ENCODE results near the gene RAC3. TPM values are rescaled to one million over a fixed set of nuclear protein-coding genes. Genes with fewer than 3 reads are reported as not detected.
"Not testable (repeated sequence)": the region's sequence is repeated elsewhere in the genome, so short reads cannot be mapped to it uniquely, and the experiment has no call there.

RAC3 gene
- total RNA-seq, 1 donor from 2014 or later: 7.7 TPM

DNA sequence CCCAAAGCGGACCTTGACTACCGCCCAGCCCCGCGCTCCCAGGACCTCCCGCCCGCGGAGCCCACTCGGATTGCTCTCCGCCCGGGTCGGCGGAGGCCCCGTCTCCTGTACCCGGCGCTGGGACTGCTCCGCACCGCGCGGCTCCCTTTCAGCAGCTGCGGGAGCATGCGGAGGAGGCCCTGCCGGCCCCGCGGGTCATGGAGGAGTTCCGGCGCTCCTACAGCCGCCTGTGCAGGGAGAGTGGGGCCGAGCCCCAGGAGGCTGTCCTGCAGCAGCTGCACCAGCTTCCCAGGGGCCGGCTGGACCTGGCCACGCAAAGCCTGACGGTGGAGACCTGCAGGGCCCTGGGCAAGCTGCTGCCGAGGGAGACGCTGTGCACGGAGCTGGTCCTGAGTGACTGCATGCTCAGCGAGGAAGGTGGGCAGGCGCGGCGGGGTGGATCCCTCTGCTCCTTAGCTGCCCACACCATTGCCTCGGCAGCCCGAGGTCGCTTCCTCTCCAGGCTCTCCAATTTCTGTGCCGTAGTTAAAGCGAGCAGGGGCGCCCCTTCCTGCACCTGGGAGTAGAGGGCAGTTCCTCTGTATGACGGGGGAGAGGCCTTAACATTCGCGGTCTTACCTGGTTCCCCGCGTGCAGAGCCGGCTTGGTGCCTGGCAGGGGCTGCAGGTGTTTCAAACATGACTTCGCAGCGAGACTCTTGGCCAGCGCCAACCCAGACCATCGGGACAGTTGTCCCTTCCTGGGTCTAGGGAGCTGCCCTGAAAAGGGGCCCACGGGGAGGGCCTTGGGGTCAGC lies 7.8 kb upstream of the RAC3 start:
- DNase-seq (ENCODE audit: low read depth): no peak

DNA sequence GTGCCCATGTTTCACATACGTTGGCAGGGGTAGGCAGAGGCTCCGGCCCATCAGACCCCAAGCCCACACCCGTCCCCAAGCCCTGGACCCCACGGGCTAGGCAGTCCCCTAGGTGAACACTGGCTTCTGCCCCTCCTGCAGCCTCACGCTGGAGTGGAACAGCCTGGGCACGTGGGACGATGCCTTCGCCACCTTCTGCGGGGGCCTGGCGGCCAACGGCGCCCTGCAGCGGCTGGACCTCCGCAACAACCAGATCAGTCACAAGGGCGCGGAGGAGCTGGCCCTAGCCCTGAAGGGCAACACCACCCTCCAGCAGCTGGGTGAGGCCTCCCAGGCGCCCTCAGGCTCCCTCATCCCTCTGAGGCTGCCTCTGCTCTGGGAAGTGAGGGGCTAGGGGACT lies 6.6 kb upstream of the RAC3 start:
- DNase-seq (ENCODE audit: low read depth): no peak

DNA sequence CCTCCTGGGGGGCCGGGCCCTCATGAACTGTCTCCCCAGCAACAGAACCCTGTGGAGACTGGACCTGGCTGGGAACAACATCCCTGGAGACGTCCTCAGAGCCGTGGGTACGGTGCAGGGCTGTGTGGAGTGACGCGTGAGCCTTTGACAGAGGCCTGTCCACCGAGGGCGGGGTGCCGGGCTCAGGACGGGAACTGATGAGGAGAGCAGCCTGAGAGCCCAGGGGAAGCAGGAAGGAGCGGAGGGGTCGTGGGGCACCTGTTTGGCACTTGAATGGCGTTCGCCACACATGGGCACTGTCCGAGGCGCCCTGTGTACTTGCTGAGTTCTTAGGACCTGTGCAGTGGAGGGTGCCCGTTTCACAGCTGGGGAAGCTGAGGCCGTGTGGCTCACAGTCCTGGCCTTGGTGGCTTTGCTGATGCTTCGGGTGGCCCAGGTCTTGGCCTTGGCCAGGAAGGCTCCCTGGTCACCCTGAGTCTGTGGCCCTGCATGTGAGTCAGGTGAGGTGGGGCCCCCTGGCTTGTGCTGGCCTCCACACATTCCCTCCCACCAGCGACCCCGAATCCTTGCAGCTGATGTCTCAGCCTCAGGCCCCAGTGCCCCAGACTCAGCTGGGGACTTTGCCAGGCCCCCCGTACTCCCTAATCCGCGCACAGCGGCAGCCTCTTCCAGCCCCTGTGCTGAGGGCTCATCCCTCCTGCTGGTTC lies 5.9 kb upstream of the RAC3 start:
- DNase-seq (ENCODE audit: low read depth): no peak

DNA sequence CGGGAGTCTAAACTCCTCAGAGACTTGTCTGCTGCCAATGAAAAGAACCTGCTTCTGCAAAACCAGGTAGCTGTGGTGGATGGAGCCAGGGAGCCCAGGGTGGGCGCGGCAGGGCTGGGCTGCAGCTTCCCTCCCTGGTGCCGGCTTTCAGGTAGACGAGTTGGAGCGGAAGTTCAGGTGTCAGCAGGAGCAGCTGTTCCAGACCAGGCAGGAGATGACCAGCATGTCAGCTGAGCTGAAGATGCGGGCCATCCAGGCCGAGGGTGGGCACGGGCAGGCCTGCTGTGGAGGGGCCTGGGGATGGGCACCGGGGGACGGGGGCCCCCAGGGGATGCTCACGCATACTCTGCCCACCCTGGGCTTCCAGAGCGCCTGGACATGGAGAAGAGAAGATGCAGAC lies 3.2 kb upstream of the RAC3 start:
- DNase-seq (ENCODE audit: low read depth): no peak

DNA sequence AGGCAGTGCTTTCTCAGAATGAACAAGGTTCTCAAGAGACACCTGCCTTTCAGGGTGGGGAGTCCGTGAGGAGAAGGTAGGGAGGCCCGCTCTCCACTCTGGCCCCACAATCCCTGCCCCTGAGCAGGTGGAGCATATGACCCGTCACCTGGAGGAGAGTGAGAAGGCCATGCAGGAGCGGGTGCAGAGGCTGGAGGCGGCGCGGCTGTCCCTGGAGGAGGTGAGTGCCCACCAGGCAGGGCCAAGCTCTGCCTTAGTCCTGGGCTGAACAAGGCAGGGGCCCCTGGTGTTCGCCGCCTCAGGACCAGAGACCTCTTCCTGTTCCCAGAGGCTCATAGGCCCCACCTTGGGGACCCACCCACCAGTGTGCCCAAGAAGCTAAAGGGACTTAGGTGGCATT lies 2.5 kb upstream of the RAC3 start:
- no peak for DNase-seq (ENCODE audit: low read depth)

DNA sequence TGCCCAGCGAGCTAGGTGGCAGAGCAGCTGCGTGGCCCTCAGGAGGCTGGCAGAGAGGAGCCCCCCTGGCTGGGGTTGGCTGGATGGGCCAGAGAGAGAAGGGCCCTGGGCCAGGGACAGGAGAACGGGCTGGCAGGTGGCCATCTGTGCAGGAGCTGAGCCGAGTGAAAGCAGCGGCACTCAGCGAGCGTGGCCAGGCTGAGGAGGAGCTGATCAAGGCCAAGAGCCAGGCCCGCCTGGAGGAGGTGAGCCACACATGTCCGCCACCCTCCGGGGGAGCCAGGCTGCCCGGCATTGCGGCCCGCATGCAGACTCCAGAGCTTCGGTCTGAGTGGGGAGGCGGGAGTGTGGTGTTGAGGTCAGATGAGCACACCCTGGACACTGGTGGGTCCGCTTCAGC lies 2.1 kb upstream of the RAC3 start:
- no peak for DNase-seq (ENCODE audit: low read depth)

DNA sequence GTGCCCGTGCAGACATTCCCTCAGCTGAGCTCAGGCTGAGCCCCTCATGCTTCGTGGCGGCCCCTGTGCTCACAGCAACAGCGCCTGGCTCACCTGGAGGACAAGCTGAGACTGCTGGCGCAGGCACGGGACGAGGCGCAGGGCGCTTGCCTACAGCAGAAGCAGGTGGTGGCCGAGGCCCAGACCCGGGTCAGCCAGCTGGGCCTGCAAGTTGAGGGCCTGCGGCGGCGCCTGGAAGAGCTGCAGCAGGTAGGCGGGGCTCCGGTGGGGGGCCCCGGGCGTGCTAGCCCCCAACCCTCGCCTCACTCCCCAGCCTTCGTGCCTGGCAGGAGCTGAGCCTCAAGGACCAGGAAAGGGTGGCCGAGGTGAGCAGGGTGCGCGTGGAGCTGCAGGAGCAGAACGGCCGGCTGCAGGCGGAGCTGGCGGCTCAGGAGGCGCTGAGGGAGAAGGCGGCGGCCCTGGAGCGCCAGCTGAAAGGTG lies 1.4 kb upstream of the RAC3 start:
- no peak for DNase-seq (ENCODE audit: low read depth)

DNA sequence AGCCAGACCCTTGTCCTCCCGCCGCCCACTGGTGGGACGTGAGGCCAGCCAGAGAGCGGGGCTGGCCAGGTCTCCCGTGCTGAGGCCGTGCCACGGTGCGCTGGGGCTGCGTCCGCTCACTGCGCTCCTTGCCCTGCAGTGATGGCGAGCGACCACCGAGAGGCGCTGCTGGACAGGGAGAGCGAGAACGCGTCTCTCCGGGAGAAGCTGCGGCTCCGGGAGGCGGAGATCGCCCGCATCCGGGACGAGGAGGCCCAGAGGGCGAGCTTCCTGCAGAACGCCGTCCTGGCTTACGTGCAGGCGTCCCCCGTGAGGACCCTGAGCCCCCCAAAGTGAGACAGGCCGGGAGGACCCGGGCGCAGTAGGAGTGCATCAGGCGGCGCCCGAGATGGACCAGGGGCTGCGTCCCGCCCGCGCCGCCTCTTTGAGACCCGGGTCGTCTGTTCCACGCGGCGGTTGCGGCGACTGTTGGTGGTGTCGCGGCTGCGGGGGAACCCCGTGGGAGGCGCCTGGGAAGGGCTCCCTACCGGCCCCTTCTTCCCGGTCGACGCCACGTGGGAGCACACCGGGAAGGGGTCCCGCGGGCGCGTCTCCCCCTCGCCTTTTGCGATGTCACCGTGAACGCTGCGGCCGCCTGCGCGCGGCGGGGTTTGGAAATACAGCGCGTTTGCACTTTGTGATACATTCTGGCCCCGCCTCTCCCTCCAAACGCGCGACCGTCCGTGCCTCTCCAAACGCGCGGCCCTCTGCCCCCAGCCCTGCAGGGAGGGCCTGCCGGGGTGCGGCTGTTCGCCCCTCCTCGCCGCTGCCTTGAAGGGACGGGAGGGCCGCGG lies 792 bp upstream of the RAC3 start:
- DNase-seq (ENCODE audit: low read depth): peak; percentile 57

DNA sequence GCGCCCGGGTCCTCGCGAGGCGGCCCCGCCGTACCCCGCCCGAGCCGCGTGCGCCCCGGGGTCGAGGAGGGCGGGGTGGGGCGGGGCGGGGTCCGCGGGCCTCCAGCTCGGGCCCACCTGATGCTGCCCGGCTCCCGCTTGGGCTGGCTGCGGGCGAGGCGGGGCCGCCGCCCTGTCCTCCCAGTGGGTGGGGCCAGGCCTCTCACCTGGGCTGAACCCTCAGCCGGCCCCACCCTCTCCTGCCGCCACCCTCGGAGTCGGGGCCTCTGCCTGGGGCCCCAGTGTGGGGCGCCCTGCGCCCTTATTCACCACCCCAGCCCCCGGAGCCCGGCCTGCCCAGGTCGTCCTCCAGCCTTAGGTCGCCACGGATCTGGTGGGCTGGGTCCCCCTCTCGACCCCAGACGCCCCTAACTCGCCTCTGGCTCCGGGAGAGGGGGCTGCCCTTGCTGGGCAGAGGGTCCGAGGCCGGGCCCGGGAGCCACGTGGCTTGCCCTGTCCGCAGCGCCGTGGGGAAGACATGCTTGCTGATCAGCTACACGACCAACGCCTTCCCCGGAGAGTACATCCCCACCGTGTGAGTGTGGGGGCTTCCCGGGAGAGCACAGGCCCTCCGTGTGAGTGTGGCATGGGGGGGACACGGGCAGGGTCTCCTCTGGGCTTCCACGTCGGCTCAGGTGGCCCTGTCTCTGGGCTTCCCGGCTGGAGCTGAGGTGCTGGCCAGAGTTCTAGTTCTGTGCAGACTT lies 578 bp downstream of the RAC3 start:
- no peak for DNase-seq (ENCODE audit: low read depth)

DNA sequence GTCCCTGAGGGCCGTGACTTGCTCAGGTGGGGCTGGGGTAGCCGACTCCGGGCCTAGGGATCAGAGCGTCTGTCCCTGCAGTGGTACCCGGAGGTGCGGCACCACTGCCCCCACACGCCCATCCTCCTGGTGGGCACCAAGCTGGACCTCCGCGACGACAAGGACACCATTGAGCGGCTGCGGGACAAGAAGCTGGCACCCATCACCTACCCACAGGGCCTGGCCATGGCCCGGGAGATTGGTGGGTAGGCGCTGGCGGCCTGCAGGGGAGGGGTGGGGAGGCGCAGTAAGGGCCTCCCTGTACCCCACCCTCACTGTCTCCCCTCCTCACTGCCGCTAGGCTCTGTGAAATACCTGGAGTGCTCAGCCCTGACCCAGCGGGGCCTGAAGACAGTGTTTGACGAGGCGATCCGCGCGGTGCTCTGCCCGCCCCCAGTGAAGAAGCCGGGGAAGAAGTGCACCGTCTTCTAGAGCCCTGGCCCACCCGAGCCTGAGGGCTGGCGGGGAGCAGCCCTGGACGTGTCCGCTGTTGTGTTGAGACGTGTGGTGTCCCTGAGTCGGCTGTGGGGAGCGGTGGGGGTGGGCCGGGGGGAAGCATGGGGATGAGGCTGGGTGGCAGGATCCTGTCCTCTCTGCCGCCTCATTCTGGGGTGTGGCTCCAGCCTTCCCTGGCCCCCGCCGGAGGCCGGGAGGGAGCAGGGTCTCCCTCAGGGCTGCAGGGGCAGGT lies 2.0 kb downstream of the RAC3 start:
- DNase-seq (ENCODE audit: low read depth): no peak

DNA sequence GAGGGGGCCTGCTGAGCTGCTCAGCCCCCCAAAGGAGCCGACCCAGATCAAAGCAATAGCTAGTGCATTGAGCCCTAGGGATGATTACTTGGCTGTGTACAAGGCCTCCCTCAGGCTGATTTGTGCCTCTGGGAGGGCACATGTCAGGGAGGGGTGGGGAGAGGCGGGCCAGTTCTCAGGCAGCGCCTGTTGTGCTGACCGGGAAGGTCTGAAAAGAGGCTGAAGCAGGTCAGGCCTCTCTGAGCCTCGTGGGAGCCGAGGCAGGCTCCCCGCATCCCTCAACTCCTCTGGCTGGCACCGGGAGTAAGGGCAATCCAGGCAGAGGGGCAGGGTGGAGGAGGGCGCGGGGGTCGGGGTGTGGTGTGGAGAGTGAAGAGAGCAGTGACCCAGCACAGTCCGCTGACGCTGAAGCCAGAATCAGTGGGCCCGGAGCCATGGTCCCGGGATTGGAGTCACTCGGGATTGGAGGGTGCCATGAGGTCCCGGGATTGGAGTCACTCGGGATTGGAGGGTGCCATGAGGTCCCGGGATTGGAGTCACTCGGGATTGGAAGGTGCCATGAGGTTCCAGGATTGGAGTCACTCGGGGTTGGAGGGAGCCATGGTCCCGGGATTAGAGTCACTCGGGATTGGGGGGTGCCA lies 3.0 kb downstream of the RAC3 start:
- no peak for DNase-seq (ENCODE audit: low read depth)

DNA sequence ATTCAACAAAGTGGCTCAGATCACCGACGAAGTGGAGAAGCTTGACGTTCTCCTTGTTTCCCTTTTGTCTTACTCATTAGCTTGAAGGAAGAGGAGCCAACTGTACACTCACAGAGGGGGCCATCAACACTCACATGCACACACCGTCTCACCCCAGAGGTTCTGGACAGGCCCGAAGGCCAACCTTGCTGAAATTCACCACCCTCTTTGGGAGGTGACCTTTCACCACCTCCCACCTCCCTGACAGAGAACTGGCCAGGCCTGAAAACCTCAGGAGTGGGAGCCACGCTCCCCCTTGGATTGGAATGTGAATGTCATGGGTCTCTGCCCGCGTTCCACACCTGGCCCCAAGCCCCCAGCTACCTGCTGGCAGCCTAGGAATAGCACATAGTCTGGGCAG lies 4.0 kb downstream of the RAC3 start:
- DNase-seq (ENCODE audit: low read depth): no peak

DNA sequence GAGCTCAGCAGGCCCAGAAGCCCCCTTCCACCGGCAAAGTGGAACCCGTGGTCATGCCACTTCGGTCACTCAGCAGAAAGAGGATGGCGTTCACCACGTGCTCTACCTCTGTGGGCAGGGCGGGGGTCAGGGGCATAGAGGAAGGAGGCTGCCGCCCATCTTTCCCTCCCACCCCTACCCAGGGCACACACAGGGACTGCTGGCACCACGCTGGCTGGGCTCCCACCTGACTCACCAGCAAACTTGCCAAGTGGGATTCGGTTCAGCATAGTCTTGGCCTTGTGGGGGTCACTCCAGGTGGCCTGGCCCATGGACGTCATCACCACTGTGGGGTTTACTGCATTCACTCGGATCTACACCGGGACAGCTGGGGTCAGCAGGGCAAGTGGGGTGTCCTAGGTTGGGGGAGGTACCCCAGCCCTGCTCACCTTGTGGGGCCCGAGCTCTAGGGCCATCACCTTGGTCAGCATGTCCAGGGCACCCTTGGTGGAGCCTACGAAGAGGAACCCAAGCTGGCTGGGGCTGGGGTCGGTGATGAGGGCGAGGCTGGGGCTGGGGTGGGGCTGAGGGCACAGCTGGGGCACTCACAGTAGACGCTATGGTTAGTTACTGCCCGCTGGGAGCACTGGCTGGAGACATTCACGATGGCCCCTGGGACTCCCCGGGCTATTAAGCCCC lies 4.6 kb downstream of the RAC3 start:
- DNase-seq (ENCODE audit: low read depth): no peak

DNA sequence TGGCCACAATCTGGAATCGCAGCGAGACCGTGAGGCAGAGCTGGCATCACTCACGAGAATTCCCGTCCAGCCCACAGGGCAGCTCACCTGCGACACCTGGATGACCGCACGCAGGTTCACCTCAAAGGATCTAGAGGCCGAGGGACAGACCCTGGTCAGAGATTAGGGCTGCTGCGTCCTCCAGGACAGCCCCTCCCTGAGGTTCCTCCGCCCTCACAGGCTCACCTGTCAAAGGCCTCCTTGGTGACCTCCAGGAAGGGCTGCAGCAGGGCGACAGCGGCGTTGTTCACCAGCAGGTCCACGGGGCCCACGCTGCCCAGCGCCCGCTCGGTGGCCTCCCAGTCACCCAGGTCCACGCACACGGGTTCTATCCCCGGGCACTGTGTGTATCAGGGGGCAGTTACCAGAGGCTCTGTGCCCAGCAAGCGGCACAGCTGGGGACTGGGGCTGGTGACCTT lies 5.2 kb downstream of the RAC3 start:
- DNase-seq (ENCODE audit: low read depth): no peak

DNA sequence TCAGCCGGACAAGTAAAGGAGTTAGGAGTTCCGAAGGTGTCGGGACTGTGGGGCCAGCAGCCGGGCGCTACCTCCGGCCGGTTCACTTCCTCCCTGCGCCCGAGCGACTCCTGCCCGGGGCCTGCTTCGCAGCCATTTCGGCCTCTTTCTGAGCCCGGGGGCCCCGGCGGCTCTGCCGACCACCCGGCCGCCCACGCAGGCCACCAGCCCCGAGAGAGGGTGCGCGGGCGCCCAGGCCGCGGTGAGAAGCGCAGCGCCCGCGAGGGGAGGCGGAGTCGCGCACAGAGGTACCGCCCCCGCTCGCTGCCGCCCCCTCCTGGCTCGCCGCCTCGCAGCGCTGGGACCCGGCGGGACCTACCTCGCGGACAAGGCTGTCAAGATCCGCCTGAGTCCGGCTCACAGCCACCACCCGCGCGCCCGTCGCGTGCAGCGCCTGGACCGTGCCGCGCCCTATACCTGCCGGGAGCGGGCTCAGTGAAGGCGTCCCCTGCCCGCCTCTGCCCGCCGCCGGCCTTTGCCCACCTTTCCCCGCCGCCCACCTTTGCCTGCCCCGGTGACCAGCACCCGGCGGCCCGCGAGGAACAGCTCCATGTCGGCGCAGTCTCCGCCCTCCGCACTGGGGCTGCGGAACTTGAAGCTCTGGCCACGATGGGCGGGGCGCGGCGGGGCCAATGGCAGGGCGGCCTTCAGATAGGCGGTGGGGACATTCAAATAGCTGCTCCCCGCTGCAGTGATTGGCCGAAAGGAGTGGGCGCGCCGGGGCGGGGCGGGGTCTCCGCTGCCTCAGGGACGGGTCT lies 5.8 kb downstream of the RAC3 start, which contains the start of gene DCXR:
Gene DCXR, minus strand, starts transcription at position 606 of the 797 bp plus-strand sequence. Its CDS starts 15 bp downstream, at position 591.
- DNase-seq (ENCODE audit: low read depth): peak; percentile 83

DNA sequence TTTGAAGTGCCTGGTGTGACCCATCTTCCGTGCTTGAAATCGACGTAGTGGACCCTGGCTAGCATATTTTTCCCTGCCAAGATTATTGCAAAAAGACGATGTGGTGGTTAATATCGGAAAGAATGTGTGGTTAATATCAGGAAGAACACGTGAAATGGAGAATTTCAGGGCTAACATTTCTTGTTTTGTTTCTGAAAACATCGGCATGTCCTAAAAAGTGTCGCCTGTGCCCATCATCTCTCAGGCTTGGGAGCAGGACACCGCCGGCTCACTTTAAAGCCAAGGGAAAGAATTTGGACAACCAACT lies 6.4 kb downstream of the RAC3 start:
- no peak for DNase-seq (ENCODE audit: low read depth)

DNA sequence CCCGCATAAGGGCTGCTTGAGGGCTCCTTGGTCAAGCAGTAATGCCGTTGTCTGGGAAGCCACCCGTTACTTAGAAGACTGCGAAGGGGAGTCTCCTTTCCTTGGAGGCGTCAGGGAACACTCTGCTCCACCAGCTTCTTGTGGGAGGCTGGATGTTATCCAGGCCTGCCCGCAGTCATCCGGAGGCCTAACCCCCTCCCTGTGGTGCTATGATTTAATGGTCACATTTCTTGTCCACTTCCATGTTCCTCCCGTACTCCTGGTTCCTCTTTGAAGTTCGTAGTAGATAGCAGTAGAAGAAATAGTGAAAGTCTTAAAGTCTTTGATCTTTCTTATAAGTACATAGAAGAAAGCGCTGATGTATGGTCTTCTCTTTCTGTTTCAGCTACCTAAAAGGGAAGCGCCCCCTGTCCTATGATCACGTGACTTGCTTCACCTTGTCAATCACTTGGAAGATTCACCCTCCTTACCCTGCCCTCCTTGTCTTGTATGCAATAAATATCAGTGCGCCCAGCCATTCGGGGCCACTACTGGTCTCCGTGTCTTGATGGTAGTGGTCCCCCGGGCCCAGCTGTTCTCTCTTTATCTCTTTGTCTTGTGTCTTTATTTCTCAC lies 7.4 kb downstream of the RAC3 start:
- DNase-seq (ENCODE audit: low read depth): not testable (repeated sequence)

DNA sequence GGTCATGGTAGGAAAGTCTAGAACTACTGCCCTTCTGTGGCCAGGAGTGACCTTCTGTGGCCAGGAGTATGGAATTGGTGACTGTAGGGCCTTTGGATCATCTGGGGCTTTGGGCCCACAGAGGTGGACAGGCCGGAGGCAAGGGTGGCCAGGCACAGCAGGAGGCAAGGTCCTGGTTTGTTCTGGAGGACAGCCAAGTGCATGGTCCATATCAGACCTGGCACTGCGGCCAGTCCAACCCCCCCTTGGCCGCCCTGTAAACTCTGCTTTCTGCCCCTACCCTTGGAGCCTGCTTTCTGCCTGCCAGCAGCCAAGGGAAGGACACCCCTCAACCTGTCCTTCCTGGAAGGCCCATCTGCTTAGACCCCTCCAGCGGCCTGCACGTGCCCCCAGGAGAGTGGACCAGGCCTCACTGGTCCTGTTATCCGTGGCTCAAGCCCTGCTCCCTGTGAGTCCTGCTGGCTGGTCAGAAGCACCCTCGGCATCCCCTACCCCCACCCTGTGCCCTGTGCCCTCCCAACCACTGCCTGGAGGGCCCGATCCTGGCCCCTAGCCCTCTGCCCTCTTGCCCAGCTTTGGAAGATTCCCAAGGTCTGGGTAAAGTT lies 8.3 kb downstream of the RAC3 start:
- no peak for DNase-seq (ENCODE audit: low read depth)

Data from renal cortical epithelial cell (primary cell).